SK-N-SH (cell line): ENCODE data around the gene PLXNA4. TPM values are rescaled to one million over a fixed set of nuclear protein-coding genes. Genes with fewer than 3 reads are reported as not detected.

Experiments
- CTCF ChIA-PET: fragments of 300-600, 350-600 bp; formaldehyde crosslinking; extraction: SDS; loops from one replicate; lab custom pipeline; 2021; lab: Yijun Ruan, JAX
- POLR2A ChIA-PET: fragments of 350-600 bp; sonication (Branson Sonifier 250); formaldehyde crosslinking; extraction: SDS; loops from one replicate; lab custom pipeline; 2020; ENCODE audit warnings: antibody characterized with exemption, inconsistent platforms; lab: Yijun Ruan, JAX
- DNase-seq: peaks from one replicate; pipeline ENCODE4 v3.0.0; 2012
- H2AFZ ChIP-seq: fragments of 200-600 bp; sonication (generic); 2 replicates; pipeline ENCODE4 v1.8.1; 2016; ENCODE audit warnings: antibody characterized with exemption, mild to moderate bottlenecking, low read depth
- H3F3A ChIP-seq: fragments of 200-600 bp; sonication (generic); replicated peaks from 2 replicates; pipeline ENCODE3; 2016; ENCODE audit warnings: antibody characterized with exemption, mild to moderate bottlenecking; ENCODE audit not compliant: insufficient read depth
- H3K27ac ChIP-seq, 2 experiments: fragments of 200-500 bp in 1 of 2; fragments of 200-600 bp in 1 of 2; sonication (Bioruptor generic) in 1 of 2; sonication (generic), shearing (Covaris generic) in 1 of 2; 2 replicates each; pipeline versions ENCODE4 v1.5.1 to v1.6.1; 2014 to 2016; ENCODE audit warnings: low read depth in 2 of 2, inconsistent platforms in 1 of 2, low read length in 1 of 2, mild to moderate bottlenecking in 1 of 2, mixed read lengths in 1 of 2
- H3K27me3 ChIP-seq: fragments of 200-600 bp; sonication (generic), shearing (Covaris generic); 2 replicates; pipeline ENCODE4 v1.6.1; 2016; ENCODE audit warnings: mixed run types; ENCODE audit not compliant: insufficient read depth
- H3K36me3 ChIP-seq, 2 experiments: fragments of 200-500 bp in 1 of 2; fragments of 200-600 bp in 1 of 2; sonication (Bioruptor generic) in 1 of 2; sonication (generic) in 1 of 2; replicated peaks in 1 of 2; 2 replicates each; pipeline versions ENCODE3 to v1.5.1; 2014 to 2016; ENCODE audit warnings: low read length in 1 of 2, mild to moderate bottlenecking in 1 of 2; ENCODE audit not compliant: insufficient read depth in 2 of 2, control insufficient read depth in 1 of 2
- H3K4me1 ChIP-seq, 2 experiments: fragments of 200-500 bp in 1 of 2; fragments of 200-600 bp in 1 of 2; sonication (Bioruptor generic) in 1 of 2; sonication (generic), shearing (Covaris generic) in 1 of 2; 2 replicates each; pipeline versions ENCODE4 v1.5.1 to v1.6.1; 2014 to 2016; ENCODE audit warnings: low read depth in 1 of 2, low read length in 1 of 2, mixed run types in 1 of 2; ENCODE audit not compliant: insufficient read depth in 2 of 2, control insufficient read depth in 1 of 2
- H3K4me2 ChIP-seq: fragments of 200-600 bp; sonication (generic), shearing (Covaris generic); 2 replicates; pipeline ENCODE4 v1.6.1; 2017; ENCODE audit warnings: mixed run types
- H3K4me3 ChIP-seq, 2 experiments: fragments of 200-500 bp in 1 of 2; fragments of 200-600 bp in 1 of 2; sonication (Bioruptor generic) in 1 of 2; sonication (generic), shearing (Covaris generic) in 1 of 2; 2 replicates each; pipeline versions ENCODE4 v1.5.1 to v1.8.1; 2014 to 2016; ENCODE audit warnings: low read depth in 2 of 2, inconsistent platforms in 1 of 2, low read length in 1 of 2, mild to moderate bottlenecking in 1 of 2, mixed read lengths in 1 of 2, moderate library complexity in 1 of 2
- H3K79me2 ChIP-seq: fragments of 200-600 bp; sonication (generic); 2 replicates; pipeline ENCODE4 v1.8.1; 2017; ENCODE audit warnings: mild to moderate bottlenecking; ENCODE audit not compliant: insufficient read depth
- H3K9ac ChIP-seq: fragments of 200-600 bp; sonication (generic); 2 replicates; pipeline ENCODE4 v1.6.1; 2017; ENCODE audit warnings: mixed run types
- H3K9me2 ChIP-seq: fragments of 200-600 bp; sonication (generic); 2 replicates; pipeline ENCODE4 v1.6.1; 2017; ENCODE audit warnings: mixed run types
- H3K9me3 ChIP-seq: fragments of 200-600 bp; sonication (generic); 2 replicates; pipeline ENCODE4 v1.6.1; 2017; ENCODE audit warnings: mixed run types, mild to moderate bottlenecking, moderate library complexity
- H4K20me1 ChIP-seq: fragments of 200-600 bp; sonication (generic); 2 replicates; pipeline ENCODE4 v1.6.1; 2017; ENCODE audit warnings: mild to moderate bottlenecking, mixed run types; ENCODE audit not compliant: insufficient read depth
- ELF1 ChIP-seq: IDR thresholded peaks from 2 replicates; pipeline ENCODE4 v1.4.0; 2012
- EP300 ChIP-seq, 2 experiments: IDR thresholded peaks; 2 replicates each; pipeline versions ENCODE4 v1.4.0 to v1.6.1; 2012; ENCODE audit warnings: borderline replicate concordance in 1 of 2, low read depth in 1 of 2, low read length in 1 of 2
- EZH2phosphoT487 ChIP-seq: fragments of 200-600 bp; sonication (generic); IDR thresholded peaks from 2 replicates; pipeline ENCODE4 v1.6.1; 2017; ENCODE audit warnings: low read depth, mixed run types, mild to moderate bottlenecking, antibody characterized with exemption, moderate library complexity, borderline replicate concordance
- FOSL2 ChIP-seq: IDR thresholded peaks from 2 replicates; pipeline ENCODE4 v1.4.0; 2012; ENCODE audit warnings: low read depth, mild to moderate bottlenecking, moderate library complexity, borderline replicate concordance
- FOXJ3 ChIP-seq: sonication (generic); formaldehyde crosslinking; IDR thresholded peaks from 2 replicates; pipeline ENCODE4 v1.5.1; 2020; ENCODE audit warnings: mild to moderate bottlenecking, missing genetic modification reagents
- GABPA ChIP-seq: IDR thresholded peaks from 2 replicates; pipeline ENCODE4 v1.4.0; 2012; ENCODE audit warnings: low read depth, mild to moderate bottlenecking
- MAX ChIP-seq: IDR thresholded peaks from 2 replicates; pipeline ENCODE4 v1.4.0; 2012; ENCODE audit warnings: low read depth
- MXI1 ChIP-seq: IDR thresholded peaks from 2 replicates; pipeline ENCODE4 v1.6.1; 2012; ENCODE audit warnings: mild to moderate bottlenecking, low read depth, low read length, improper control_type of control experiment
- NFIC ChIP-seq: IDR thresholded peaks from 2 replicates; pipeline ENCODE4 v1.4.0; 2012; ENCODE audit warnings: borderline replicate concordance
- PBX3 ChIP-seq: IDR thresholded peaks from 2 replicates; pipeline ENCODE4; 2012
- RAD21 ChIP-seq: IDR thresholded peaks from 2 replicates; pipeline ENCODE4 v1.6.1; 2012; ENCODE audit warnings: mild to moderate bottlenecking, low read length
- RCOR1 ChIP-seq: fragments of 150-350 bp; IDR thresholded peaks from 2 replicates; pipeline ENCODE4 v1.6.1; 2017; ENCODE audit warnings: antibody characterized with exemption, low read length
- RFX5 ChIP-seq: IDR thresholded peaks from 2 replicates; pipeline ENCODE4 v1.6.1; 2012; ENCODE audit warnings: mild to moderate bottlenecking, improper control_type of control experiment, low read length
- SMC3 ChIP-seq: IDR thresholded peaks from 2 replicates; pipeline ENCODE4 v1.6.1; 2012; ENCODE audit warnings: low read depth, low read length, improper control_type of control experiment
- TAF1 ChIP-seq: IDR thresholded peaks from 2 replicates; pipeline ENCODE4 v1.6.1; 2012; ENCODE audit warnings: low read depth, mild to moderate bottlenecking, low read length, moderate library complexity, borderline replicate concordance
- TCF12 ChIP-seq: IDR thresholded peaks from 2 replicates; pipeline ENCODE4 v1.4.0; 2012
- USF1 ChIP-seq: IDR thresholded peaks from 2 replicates; pipeline ENCODE4 v1.4.0; 2012; ENCODE audit warnings: low read depth, borderline replicate concordance
- USF2 ChIP-seq: fragments of 150-350 bp; IDR thresholded peaks from 2 replicates; pipeline ENCODE4 v1.6.1; 2017; ENCODE audit warnings: antibody characterized with exemption, low read length, low read depth, borderline replicate concordance
- YY1 ChIP-seq: IDR thresholded peaks from 2 replicates; pipeline ENCODE4 v1.4.0; 2012; ENCODE audit warnings: low read depth, mild to moderate bottlenecking
- ZBTB33 ChIP-seq: IDR thresholded peaks from 2 replicates; pipeline ENCODE4 v1.4.0; 2012; ENCODE audit warnings: low read depth, borderline replicate concordance
- WGBS: methylation state at CpG from one replicate; pipeline ENCODE4 v1.1.6; 2017; ENCODE audit warnings: low lambda C conversion rate; 5-methylcytosine and 5-hydroxymethylcytosine counted together
- polyA plus RNA-seq, 3 experiments: library from polyadenylated mRNA; depleted of rRNA; stranded (reverse); fragments of >200 nt; gene quantifications; 2 replicates each; pipeline ENCODE4 v1.2.3, GENCODE V29; 2012

Gene PLXNA4
- polyA plus RNA-seq, 1 of the 3 experiments (the other 2 are of a cell fraction) = 2.4 TPM

- no peak overlapping the region for H3K4me2 ChIP-seq
- H3K4me1 ChIP-seq = no peaks in the 10 kb centered on the region
- no peak overlapping the region for H3K4me3 ChIP-seq
- TF ChIP-seq MAX (no peak), RCOR1 (no peak), USF1 (no peak), ZBTB33 (no peak), FOXJ3 (CRISPR knock-in tag) (no peak), EP300 (IDR thresholded peaks at IDR 0.05; ENCODE audit: borderline replicate concordance in 1 of 2, low read depth in 1 of 2, low read length in 1 of 2) (no peak), NFIC (no peak), MXI1 (no peak), GABPA (no peak), YY1 (no peak), PBX3 (no peak), ELF1 (no peak), USF2 (no peak), RAD21 (no peak), TAF1 (no peak), FOSL2 (no peak), EZH2phosphoT487 (no peak), RFX5 (no peak), TCF12 (no peak), SMC3 (no peak)
- no peaks in the 10 kb centered on the region for H3F3A ChIP-seq
- no peaks in the 10 kb centered on the region for H3K9me3 ChIP-seq
- H3K27me3 ChIP-seq = peaks cover 26% of the 10 kb centered on the region
- 0% methylated on average over 1 of the region's 1 CpG for WGBS
- H3K27ac ChIP-seq = no peak overlapping the region
- DNase-seq = no peak
- H3K9ac ChIP-seq = no peak overlapping the region
- ChIA-PET POLR2A (no interaction called here), CTCF (interaction anchor here (0.9 to 2.6 kb wide), 4 partner anchors 10 to 657 kb away, joined by 3 to 11 read pairs (median 6); no protein-coding TSS in a partner anchor)
- no peaks in the 10 kb centered on the region for H4K20me1 ChIP-seq
- no peaks in the 10 kb centered on the region for H3K36me3 ChIP-seq
- no peaks in the 10 kb centered on the region for H3K79me2 ChIP-seq
- no peak overlapping the region for H2AFZ ChIP-seq
- H3K9me2 ChIP-seq = 0 out of 2 replicates have a peak, but pooled peaks cover 5% of the 10 kb centered on the region
These were observed 25.5 kb upstream of the PLXNA4 start for GRCh38 chr7:132601783-132602182.
